GM21723 (cell line): ENCODE results near the gene VAT1.
A peak's percentile ranks its signal among the peaks of the same experiment; 100 is the strongest.
"Not testable (repeated sequence)": the region's sequence is repeated elsewhere in the genome, so short reads cannot be mapped to it uniquely, and the experiment has no call there.

ENCODE experiments used
- ATAC-seq: cut with Tn5 transposase; IDR thresholded peaks from one replicate; pipeline ENCODE4 v1.9.1; 2021; ENCODE audit warnings: mild to moderate bottlenecking, moderate library complexity; ENCODE audit not compliant: unreplicated experiment

The VAT1 gene

DNA sequence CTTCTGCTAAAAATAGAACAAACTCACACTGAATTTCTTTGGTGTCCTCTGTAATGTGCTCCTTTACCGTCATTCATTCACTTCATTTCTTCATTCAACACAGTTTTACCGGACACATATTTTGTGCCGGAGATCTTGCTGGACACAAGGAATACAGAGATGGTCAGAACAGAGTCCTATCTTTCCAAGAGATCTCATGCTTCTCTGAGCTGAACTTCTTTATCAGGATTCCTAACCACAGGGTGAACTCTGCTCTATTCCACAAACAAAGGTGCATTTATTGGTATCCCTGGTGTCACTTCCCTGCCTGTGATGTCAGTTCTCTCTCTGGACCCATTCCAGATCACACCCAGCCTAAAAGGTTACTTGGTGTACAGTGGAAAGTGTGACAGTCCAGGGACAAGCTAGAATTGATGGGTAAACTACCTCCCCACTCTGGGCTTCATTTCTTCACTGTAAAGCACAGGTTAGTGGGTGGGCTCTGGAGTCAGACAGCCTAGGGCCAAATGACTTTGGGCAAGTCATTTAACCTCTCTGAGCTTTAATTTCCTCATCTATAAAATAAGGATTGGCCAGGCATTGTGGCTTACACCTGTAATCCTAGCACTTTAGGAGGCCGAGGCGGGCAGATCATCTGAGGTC, 11.4 kb downstream of the VAT1 start:
- ATAC-seq: no peak

DNA sequence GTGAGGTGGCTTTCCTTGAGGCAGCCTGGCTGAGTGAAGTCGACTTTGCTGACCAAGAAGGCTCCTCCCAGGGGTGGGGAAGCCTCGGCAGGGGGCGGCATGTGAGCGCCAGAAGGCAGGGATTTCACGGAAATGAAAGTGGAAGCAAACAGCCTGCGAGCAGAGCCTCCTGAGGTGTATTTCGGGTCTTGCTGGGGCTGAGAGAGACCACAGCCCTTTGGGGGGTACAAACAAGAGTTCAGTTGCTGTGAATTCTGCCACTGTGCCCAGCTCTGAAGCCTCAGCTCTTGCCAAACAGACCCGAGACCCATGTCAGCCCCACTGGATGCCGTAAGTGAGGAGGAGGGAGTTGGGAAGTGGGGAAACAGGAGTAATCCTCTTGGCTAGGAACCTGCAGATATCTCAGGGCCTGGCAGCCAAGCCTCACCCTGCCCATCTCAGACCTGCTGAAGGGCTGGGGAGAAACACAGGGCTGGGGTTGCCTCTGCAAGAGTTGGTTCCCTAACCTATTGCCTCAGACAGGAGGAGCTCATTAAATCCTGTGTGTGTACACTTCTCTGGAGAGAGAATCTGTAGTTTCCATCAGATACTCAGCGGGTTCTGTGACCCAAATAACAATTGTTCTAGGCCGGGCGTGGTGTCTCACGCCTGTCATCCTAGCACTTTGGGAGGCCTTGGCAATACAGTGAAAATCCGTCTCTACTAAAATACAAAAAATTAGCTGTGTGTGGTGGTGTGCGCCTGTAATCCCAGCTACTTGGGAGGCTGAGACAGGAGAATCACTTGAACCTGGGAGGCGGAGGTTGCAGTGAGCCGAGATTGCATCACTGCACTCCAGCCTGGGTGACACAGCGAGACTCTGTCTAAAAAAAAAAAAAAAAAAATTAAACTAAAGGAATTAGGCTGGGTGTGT, 15.3 kb downstream of the VAT1 start, which contains the start of gene IFI35:
IFI35 (plus strand) TSS at position 146 of the 913 bp plus-strand sequence; CDS start at position 310, 164 bp downstream.
- peak; percentile 90 for ATAC-seq

DNA sequence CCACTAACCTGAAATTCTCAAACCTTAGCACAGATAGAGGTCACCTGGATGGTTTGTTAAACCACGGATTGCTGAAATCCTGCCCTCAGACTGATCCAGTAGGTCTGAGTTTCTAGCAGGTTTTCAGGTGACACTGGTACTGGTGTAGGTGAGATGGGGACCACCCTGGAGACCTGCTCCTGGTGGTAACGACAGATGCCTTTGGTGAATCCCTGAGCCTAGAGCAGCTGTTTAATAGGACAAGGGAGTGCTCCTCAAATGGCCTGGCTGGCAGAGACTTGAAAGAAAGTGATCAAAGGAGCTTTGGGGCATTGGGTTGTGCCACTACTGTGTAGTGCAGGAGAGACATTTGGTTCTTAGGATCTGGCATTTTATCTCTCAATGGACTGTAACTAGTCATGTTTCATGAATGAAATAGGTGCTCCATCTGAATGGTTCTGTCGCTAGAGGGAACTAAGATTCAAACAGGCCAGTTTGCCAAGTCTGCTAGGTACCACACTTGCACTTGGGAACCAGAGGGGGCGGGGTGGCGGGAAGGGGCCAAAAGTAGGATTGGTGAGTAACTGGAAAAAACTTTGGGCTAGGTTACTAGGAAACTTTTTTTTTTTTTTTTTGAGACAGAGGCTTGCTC, 18.5 kb downstream of the VAT1 start:
- no peak for ATAC-seq

DNA sequence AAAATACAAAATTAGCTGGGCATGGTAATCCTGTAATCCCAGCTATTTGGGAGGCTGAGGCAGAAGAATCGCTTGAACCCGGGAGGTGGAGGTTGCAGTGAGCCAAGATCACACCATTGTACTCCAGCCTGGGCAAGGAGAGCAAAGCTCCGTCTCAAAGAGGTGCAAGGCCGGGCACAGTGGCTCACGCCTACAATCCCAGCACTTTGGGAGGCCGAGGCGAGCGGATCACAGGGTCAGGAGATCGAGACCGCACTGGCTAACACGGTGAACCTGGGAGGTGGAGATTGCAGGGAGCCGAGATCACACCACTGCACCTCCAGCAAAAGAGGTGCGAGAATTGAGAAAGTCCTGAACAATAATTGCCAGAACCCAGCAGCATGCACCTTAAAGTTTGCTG, 21.3 kb downstream of the VAT1 start:
- ATAC-seq: not testable (repeated sequence)

DNA sequence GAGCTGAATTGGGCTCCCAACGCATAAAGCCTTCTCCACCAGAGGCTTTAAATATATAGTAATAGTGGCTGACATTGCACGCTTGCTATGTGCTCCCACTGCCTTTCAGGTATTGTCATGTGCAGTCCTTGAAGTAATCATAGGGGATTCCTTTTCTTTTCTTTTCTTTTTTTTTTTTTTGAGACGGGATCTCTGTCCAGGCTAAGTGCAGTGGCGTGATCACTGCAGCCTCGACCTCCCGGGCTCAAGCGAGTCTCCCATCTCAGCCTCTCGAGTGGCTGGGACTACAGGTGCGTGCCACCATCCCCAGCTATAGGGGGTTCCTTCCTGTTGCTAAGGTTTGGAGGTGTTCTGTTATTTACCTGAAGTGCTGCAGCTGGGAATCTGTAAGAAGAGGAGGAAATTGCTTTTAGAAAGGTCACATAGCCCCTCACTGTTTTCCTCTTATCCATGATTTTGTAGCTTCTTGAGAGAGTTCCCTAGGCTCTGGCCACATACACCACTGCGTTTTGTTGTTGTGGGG, 23.1 kb downstream of the VAT1 start:
- ATAC-seq: no peak

DNA sequence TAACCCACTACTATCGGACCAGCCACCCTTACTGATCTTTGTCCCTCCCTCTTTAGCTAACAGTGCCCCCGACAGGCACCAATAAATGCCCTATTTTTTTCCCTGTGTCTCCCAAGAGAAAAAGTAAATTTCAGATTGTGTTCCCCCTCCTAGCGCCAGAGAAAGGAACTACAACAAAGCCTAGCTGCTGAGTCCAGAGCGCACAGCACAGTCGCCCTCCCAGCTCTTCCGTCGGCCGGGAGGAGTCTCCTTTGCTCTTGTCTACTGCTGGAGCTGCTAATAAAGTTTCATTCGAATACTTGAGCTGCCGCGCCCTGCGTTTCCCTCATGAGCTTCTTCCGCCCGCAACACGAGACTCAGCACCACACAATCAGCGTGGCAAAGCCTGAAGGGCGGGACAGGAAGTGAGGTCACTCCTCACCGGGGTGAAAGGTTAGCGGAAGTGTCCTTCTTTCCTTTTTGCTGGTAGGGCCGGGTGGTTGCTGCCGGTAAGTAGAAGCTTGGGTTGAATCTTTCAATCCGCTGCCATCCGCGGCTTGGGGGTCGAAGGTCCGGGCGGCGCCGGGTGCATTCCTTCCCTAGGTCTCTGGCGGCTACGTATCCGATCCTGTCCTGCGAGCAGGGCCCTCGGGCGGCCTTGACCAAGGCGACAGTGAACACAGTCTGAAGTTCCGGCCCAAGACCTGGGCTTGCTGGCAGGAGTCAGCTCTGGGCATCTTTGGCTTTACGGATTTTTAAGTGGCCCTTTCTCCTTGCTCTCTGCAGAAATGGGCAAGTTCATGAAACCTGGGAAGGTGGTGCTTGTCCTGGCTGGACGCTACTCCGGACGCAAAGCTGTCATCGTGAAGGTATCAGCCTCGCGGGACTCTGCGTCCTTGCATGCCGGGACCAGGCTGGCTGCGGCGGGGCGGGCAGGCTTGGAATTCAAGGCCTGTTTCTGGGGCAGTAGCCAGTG, 23.9 kb downstream of the VAT1 start, which contains the start of gene RPL27:
RPL27 (plus strand) TSS at position 436 of the 955 bp plus-strand sequence; CDS start at position 768, 332 bp downstream.
- peak; percentile 92 for ATAC-seq

DNA sequence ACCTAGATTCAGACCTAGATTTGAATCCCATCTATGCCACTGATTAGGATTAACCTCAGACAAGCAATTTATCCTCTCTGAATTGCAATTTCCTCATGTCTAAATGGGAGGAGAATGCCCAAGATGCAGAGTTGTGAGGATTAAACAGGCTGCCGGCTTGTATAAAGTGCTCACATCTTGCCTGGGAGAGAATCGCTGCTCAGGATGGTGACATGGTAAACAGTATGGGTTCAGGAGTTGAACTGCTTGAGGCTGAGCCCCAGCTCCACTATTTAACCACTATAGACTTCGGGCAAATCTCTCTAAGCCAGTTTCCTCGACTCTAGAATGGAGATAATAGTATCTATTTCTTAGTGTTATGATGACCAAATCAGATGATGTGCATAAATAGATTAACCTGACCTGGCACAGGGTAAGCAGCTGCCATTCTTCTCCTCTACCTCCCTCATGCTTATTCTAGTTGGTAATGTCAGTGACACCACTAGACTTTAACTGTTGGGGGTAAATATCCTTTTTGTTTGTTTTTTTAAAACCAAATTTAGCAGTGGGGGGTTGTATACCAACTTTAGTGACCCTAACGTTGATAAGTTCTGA, 24.7 kb downstream of the VAT1 start:
- ATAC-seq: no peak

DNA sequence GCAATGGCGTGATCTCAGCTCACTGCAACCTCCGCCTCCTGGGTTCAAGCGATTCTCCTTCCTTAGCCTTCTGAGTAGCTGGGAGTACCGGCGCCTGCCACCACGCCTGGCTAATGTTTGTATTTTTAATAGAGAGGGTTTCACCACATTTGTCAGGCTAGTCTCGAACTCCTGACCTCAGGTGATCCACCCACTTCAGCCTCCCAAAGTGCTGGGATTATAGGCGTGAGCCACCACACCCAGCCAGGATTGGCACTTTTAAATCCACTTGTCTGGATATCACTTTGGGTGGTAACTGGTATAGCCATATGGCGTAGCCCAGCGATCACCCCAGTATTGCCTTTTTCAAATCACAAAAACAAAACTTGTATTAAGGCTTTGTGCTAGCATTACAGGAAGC, 28.3 kb downstream of the VAT1 start:
- ATAC-seq: not testable (repeated sequence)

DNA sequence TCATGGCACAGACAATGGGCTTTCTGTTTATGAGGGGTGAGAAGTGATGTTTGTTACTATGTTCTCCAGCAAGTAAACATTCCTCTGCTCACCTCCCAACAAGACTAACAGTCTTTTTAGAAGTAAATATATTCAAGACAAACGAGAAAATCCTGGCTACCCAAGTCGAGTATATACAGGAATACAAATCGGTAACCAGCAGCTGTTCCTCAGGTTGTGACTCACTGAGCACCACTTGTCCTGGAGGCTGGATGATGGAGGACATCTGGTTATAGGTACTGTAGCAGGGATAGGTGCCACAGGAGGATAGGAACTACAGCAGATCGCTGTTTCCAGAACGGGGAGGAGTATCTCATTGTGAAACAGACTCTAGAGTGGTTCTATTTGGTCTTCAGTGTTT, 29.3 kb downstream of the VAT1 start:
- ATAC-seq: no peak

DNA sequence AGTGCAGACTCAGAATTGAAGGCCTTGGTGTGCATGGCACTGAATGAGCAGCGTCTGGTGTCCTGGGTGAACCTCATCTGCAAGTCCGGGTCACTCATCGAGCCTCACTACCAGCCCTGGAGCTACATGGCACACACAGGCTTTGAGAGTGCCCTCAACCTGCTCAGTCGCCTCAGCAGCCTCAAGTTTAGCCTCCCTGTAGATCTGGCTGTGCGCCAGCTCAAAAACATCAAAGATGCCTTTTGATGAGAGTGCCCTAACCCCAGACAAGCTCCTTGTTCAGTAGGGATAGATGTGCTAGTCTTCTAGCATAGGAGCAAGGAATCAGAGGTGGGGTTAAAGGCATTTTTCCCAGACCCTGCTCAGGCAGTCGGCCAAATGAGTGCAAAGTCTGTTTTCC, 30.7 kb downstream of the VAT1 start:
- no peak for ATAC-seq

DNA sequence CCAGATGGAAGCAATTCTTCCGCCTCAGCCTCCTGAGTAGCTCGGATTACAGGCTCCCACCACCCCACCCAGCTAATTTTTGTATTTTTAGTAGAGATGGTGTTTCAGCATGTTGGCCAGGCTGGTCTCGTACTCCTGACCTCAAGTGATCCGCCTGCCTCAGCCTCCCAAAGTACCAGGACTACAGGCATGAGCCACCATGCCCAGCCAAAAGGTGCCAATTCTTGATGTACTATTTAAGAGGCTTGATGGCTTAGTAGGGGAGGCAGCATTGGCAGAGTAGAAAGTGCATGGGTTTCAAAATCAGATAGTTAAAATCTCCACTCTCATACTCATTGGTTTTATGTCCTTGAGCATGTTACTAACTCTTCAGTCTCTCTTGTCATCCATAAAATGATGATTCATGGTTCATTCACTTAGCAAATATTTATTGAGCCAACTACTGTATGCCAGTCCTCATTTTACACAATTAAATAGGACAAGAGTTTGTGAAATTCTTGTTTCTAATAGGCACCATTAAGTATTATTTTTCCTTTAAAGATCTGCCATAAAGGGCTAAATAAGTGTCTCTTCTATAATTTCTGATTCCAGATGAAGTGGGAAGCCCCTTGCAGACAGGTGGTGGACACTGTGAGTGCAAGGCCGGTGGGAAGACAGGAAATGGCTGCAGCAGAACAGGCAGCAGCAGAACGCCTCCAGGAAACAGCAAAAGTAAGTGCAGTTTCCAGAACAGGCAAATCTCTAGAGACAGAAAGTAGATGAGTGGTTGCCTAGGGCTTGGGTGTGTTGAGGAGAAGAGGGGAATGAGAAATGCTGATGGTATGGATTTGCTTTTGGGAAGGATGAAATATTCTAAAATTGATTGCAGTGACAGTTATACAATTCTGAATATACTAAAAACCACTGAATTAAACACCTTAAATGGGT, 32.2 kb downstream of the VAT1 start:
- ATAC-seq: no peak

DNA sequence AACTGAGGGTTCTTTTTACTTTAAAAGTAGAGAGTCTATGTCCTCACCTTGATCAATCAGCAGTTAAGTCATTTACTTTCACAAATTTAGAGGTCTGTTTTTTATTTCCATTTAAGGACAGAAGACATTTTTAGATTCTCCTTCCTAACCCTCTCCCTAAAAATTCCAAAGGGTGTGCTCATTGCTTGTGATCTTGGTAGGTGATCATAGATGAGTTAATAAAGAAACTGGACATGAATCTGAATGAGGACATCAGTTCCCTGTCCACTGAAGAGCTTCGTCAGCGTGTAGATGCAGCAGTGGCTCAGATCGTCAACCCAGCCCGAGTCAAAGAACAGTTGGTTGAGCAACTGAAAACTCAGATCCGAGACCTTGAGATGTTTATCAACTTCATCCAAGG, 33.0 kb downstream of the VAT1 start:
- ATAC-seq: no peak

DNA sequence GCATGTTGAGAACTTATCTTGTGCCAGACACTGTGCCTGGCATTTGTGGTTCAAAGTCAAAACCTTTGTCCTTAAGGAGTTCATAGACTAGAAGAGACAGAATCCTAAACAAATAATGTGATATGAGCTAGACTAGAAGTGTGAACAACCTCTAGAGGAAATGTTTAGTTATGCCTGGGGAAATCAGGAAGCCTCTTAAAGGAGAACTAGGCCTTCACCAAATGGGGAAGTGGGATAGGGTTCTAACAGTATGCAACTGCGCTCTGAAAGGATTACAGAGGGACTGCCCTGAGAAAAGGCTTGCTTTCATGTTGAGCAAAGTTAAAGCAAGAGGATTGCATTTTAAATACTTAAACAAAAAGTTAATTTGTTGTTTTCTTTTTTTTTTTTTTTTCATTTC, 37.0 kb downstream of the VAT1 start:
- peak; percentile 56 for ATAC-seq

DNA sequence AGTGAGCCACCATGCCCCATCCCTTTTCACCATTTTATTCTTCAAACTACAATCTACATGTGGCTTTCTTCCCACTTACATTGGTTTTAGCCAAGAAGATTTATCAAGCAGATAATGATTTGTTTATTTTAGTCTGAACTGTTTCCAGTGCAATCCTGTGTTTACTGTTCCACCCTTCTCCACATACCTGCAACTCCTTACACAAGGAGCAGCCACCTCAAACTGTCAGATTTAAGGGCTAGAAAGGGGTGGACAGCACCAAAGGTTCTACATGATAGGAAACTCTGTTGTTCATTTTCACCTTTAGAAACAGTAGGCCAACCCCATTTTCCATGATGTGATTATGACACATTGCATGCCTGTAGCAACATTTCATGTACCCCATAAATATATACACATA, 39.9 kb downstream of the VAT1 start:
- no peak for ATAC-seq

DNA sequence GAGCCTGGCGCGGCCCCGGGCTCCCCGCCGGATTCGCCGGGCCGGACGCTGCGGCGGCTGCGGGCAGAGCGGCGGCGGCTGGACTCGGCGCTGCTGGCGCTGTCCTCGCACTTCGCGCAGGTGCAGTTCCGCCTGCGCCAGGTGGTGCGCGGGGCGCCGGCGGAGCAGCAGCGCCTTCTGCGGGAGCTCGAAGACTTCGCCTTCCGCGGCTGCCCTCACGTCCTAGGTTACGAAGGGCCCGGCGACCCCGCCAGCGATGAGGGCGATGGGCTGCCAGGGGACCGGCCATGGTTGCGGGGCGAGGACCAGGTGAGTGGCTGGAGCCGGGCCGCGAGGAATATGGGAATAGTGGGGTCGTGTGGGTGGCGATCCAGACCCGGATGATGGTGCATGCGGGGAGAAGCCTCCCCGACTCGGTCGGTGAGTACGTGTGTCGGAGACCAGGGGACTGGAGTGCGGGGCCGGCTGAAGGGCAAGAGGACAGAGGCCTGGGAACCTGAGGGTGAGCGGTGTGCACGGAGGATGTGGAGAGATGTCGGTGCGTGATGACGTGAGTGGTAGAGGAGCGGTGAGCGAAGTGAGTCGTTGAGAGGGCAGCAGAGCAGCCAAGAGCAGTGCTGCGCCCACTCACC, 41.3 kb downstream of the VAT1 start:
- peak; percentile 43 for ATAC-seq

DNA sequence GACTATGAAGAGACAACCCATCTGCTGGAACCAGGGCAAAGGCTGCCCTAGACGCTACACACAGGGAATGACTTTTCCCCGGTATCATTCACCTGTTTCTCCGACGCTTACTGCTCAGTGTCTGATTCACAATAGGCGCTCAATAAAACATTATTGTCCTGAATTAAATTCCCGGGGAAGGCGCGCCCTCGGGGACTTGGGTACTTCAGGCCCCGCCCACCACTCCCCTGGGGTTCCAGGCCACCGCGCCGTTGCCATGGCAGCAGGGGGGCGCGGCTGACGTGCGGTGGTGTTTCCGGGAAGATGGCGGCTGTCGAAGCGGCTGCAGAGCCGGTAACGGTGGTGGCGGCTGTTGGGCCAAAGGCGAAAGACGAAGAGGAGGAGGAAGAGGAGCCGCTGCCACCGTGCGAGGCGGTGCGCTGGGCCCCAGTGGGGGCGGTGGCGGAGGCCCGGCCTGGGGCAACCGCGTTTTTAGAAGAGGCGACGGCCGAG, 41.9 kb downstream of the VAT1 start, which contains the start of gene RUNDC1:
RUNDC1 (plus strand) TSS at position 292 of the 492 bp plus-strand sequence; CDS start at position 304, 12 bp downstream.
- ATAC-seq: peak; percentile 67

DNA sequence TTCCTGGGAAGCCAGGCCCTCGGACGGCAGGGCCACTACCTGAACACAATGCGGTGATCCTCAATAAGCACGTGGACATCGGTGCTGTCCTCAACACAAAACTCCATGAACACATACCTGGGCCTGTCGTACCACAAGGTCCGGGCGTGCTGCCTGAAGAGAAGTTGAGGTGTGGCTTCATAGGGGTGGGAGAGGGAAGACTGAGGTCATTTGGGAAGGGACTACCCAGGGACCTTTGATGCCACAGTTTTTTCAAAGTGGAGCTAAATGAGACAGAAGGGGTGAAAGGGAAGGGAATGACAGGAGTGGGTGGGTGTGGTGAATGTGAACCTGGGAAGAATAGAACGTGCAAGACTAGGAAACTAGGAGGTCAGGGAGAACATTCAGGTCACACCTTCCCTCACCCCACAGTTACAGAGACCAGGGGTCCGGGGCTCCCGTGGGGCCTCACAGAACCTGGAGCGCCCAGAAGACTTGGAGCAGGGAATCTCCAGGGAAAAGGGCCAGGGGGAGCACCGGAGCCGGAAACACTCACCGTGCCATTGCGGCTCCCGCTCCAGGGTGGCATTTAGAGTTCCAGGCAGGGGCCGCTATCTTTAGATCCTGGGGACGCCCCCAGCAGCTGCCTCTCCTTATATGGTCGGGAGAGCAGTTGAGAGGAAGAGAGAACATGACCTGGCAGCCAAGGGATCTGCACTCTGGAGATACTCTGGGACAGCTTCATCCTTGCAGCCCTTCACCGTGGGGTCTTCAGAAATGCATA, 42.5 kb downstream of the VAT1 start, which contains the start of gene PTGES3L:
PTGES3L (minus strand) TSS at position 570 of the 763 bp plus-strand sequence; CDS start at position 543, 27 bp downstream.
- ATAC-seq: peak; percentile 43
